HCEC 1CT (cell line): ENCODE data around the gene MRPL17.
A peak's percentile ranks its signal among the peaks of the same experiment; 100 is the strongest.

Experiments used
- DNase-seq: peaks from one replicate; pipeline ENCODE4 v3.0.0-alpha.2; 2017

MRPL17 gene

GRCh38 chr11:6681949-6682348 lies 1.2 kb downstream of the MRPL17 start:
- DNase-seq, result peak; percentile 31

DNA sequence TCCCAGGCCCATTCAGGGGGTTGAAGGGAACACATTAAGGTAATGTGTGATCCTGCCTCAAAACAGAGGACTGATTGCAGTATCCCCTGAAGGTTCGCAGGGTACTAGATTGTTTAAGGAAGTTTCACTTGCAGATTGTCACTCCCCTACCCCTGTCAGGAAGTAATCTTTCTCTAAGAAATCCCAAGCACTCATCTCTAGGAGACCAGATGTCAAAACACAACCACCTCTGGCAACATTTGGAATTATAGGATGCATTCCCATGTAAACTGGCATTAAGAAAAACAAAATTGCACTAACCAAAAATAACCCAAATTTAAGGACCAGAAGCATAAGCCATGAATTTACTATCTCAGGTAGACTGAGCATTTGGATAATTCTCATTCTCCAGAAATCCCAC lies 1.6 kb downstream of the MRPL17 start:
- DNase-seq, result no peak

DNA sequence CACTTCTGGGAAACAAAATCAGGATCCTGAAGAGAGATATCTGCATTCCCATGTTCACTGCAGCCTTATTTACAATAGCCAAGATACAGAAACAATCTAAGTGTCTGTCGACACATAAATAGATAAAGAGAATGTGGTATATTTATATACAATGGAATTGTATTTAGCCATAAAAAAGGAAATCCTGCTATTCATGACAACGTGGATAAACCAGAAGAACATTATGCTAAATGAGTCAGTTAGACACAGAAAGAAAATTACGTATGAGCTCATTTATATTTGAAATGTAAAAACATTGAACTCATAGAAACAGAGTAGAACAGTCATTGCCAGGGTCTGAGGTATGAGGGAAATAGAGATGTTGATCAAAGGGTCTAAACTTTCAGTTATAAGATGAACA lies 6.1 kb downstream of the MRPL17 start:
- no peak for DNase-seq

DNA sequence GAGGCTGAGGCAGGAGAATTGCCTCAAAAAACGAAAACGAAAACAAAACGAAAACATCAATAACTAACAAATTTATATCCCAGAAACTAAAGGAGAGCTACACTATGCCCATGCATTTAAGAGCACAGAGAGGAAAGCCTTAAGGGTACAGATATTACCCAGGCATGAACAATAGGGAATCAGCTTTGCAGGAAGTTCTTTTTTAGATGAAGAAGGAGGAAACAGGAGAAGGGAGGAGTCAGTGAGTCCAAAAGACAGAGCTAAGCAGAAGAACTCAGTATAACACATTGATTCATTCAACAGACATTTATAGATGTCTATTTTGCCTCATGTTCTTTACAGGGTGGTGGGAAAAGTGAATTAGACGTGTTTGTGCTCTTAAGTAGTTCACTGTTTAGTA lies 8.3 kb downstream of the MRPL17 start:
- no peak for DNase-seq

DNA sequence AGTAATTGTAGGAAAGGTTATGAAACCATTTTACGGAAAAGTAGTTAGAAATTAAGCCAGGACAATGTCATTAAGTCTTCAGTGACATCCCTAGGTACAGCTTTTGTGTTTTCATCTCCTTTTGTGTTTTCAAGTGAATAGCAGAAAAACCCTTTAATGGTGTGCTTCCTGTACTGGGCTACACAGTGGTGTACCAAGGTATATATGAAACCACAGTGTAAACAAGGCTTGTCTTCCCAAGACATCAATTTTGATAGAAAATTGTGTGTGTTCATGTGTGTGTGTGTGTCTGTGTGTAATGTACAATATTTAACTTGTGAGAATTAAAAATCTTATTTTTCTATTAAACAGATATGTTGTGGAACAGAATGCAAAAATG lies 8.9 kb downstream of the MRPL17 start:
- DNase-seq, result no peak

DNA sequence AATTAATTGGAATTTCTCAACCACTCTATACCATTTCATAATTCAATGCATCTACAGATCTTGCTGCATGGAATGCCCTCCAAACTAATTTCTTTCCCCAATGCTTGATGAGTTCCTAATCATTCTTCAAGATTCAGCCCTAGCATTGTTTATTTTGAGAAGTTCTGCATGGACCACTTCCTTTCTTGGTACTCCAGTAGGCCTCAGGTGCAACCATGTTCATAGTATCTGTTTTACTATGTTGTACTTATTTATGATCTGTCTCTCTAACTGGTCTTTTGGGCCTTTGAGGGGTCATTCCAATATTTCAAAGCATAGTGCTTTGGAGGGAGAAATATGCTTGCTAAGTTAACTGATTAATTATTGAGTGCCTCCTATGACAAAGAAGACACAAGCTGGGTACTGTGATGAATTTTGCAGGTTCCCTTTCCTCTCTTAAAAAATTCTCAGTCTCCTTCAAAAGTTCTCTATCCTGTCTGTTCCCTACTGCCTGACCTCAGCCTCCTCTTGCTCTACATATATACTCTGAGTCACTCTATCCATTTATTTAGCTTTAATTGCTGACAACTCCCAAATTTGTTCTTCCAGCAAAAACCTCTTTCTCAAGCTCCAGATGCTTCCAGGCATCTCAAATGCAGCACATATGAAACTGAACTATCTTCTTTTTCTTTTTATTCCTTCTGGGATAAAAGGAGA lies 9.5 kb downstream of the MRPL17 start:
- DNase-seq, result peak; percentile 37

DNA sequence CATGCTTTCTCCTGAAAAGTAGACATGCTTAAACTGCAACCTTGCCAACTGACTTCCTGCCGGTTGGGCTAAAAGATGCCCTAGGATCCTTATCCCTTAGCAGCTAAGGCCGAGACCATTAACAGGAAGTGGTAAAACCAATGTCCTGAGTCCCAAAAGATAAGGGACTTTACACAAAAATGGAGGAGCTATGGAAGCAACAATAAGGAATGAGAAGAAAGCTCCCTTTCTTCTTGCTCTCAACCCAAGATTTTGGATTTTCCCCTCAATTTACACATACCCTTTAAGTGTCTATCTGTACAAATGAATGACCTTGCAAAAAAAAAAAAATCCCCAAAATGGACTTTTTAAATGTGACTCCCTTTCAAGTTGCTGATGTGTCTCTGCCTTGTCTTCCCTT lies 11.1 kb downstream of the MRPL17 start:
- DNase-seq, result no peak

GRCh38 chr11:6670202-6670830 lies 12.8 kb downstream of the MRPL17 start:
- no peak for DNase-seq

DNA sequence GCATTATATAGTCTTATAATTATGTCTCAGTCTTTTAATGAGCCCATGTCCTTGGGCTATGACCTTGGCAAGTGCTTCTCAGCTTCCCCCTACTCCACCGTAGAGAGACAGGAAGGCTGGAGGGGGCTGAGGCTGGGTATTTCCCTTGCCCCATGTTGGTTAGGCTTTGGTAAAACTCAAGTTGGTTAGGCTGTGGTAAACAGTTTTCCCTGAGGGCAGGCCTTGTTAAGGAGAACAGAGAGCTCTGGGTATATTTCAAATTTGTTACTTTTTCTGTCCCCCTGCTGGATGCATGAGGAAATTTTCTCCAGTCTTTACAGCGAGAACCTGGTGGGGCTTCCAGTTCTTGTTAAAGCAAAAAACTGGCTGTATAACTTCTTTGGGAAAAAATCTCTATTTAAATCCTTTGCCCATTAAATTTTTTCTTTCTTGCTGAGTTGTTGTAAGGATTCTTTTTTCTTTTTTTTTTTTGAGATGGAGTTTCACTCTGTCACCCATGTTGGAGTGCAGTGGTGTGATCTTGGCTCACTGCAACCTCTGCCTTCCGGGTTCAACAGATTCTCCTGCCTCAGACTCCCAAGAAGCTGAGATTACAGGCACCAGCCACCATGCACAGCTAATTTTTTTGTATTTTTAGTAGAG lies 15.3 kb downstream of the MRPL17 start:
- DNase-seq, result peak; percentile 58

DNA sequence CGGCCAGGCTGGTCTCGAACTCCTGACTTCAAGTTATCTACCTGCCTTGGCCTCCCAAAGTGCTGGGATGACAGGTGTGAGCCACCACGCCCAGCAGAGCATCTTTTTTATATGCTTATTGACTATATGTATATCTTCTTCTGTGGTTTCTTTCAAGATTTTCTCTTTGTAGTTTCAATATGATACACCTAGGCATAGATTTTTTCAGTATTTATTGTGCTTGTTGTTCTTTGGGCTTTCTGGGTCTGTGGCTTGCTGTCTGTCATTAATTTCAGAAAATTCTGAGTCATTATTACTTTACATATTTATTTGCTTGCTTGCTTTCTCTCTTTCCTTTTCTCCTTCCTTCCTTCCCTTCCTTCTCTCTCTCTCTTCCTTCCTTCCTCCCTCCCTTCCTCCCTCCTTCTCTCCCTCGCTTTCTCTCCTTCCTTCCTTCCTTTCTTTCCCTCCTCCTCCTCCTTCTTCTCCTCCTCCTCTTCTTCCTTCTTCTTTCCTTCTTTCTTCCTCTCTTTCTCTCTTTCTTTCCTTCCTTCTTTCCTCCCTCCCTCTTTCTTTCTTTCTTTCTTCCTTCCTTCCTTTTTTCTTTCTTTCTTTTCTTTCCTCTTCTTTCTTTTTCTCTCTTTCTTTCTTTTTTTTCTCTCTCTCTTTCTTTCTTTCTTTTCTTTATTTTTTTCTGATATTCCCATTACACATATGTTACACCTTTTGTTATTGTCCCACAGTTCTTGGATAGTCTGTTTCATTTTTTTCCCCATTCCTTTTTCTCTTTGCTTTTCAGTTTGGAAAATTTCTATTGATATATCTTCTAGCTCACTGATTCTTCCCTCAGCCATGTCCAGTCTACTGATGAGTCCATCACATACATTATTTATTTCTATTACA lies 16.6 kb downstream of the MRPL17 start:
- DNase-seq, result no peak

GRCh38 chr11:6664551-6664950 lies 18.6 kb downstream of the MRPL17 start:
- peak; percentile 44 for DNase-seq

DNA sequence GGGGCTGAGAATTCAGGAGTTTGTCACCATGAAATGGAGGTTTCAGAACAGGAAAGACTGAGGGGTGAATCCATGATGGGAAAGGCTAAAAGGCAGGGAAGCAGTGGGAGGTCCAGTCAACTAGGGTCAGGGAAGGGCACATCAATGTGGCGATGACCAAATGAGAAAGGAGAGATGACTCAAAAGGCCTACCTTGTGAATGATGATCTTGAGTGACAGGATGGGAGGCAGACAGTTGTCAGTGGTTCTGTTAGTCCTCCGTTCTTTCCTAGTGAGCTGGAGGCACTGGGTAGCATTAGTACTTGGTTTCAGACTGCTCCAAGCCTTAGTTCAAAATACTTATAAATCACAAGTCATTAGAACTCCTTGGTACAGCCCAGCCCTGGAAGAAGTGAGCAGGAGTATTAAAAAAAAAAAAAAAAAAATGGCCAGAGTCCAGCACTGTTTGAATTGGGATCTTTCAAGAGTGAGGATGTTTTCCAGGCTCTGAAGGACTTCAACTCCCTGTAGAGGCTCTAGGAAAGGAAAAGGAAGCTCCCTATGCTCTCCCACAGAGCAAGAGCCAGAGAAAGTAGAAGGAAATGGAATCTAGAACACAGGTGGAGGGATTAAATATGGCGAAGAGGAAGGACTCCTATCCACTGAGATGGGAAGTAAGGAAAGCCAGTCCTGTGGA lies 19.2 kb downstream of the MRPL17 start:
- DNase-seq, result no peak

- no peak for DNase-seq
These were observed 22.4 kb downstream of the MRPL17 start for GRCh38 chr11:6660712-6661111.

- DNase-seq, result no peak
These were observed 24.5 kb downstream of the MRPL17 start for GRCh38 chr11:6658647-6659046.

DNA sequence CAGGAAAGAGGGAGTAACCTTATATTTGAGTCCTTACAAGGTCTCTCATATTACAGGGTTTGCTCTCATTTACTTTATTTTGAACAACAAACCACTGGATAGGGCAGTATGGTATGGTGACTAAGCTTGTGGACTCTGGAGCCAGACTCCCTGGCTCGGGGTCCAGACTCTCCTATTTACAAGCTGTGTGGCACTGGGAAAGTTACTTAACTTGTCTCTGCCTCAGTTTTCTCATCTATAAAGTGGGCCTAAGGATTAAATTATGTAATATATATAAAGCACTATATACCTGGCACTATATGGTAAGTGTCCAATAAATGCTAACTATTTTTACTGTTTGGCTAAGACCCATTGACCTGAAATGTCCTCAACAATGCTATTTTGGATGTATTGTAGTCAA lies 25.8 kb downstream of the MRPL17 start:
- DNase-seq, result peak; percentile 43

GRCh38 chr11:6656936-6657335 lies 26.2 kb downstream of the MRPL17 start:
- DNase-seq, result peak; percentile 35

- DNase-seq, result no peak
These were observed 26.6 kb downstream of the MRPL17 start for GRCh38 chr11:6656584-6656915.

DNA sequence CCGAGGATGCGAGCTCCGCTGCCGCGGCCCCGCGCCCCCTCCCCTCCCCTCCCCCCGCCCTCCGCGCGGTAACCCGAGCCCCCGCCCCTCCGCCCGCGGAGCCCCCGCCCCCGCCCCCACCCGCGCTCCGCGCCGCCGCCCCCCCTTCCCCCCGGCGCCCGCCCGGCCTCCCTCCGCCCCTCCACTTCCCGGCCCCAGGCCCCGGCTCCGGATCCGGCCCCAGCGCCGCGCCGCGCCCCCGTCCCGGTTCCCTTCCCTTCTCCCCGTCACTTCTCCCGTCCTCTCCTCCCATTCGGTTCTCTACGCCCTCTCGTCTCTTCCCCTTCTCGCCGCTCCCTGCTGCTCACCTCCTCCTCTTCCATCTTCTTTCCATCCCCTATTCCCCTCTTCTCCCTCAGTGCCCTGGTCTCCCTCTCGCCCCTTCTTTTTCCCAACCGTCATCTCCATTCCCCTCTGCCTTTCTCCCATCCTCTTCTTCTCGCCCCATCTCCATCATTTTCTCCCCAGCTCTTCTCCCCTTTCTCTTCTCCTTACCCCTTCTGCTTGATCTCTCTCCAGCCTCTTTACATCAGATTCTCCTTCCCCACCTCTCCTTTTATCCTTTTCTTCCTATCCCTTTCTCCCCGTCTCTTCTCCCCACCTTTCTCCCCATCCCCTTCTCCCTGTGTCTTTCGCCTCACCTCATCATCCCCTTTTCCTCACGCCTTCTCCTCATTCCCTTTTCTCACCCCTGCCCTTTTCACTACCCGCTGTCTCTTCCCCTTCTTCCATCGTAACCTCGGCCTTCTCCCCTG lies 27.2 kb downstream of the MRPL17 start, which contains the start of gene DCHS1:
TSS of gene DCHS1 (minus strand) at position 20 of the 794 bp plus-strand sequence. CDS start 14,196 bp downstream, outside the sequence.
- DNase-seq, result no peak

DNA sequence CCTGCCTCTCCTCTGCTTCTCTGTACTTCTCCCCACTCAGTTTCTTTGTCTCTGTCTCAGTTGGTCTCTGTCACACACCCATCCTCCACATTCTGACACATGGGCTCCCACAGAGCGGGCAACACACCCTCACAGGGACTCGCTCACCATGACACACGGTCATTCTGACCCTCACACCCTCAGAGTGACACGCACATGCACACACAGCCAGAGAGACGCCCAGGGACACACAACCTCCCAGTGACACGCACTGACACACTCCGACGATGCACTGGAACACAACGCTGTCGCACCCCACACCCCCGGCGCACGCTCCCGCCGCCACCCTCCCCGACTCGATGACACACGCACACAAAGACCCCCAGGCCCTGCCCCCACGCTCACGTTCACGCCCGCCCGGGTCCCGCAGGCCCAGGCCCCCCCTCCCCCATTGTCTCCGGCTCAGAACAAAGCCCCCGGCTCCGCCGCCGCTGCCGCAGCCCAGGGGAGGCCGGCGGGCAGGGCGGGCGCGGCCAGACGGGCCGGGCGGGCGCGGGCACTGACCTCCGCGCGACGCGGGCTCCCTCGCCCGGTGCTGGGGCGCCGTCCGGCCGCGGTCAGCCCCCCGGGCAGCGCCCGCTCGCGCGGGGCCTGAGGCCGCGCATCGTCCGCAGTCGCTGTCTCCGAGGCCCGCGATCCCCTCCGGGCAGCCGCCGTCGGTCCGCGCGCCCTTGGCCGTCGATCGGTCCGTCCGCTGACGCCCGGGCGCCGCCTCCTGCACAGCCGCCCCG lies 27.9 kb downstream of the MRPL17 start:
- DNase-seq, result no peak

GRCh38 chr11:6654281-6655019 lies 28.7 kb downstream of the MRPL17 start:
- no peak for DNase-seq
